Measurements from ENCODE around the gene SRC.

Gene SRC

GRCh38 chr20:37325206-37325605, 20.7 kb upstream of the SRC start:
- no peak overlapping the region for H3K4me3 Mint-ChIP-seq
- H3K9me3 Mint-ChIP-seq, result no peaks in the 10 kb centered on the region

GRCh38 chr20:37326666-37327065, 19.3 kb upstream of the SRC start:
- Mint-ChIP-seq H3K4me1 (ENCODE audit: low read depth) (no peaks in the 10 kb centered on the region), H3K9me3 (no peaks in the 10 kb centered on the region), H3K36me3 (ENCODE audit: low read depth) (no peaks in the 10 kb centered on the region), H3K27me3 (no peaks in the 10 kb centered on the region), H3K27ac (no peak overlapping the region), H3K4me3 (no peak overlapping the region)
- DNase-seq, result no peak

More at GRCh38 chr20:37325206-37325605, 20.7 kb upstream of the SRC start:
- no peaks in the 10 kb centered on the region for H3K4me1 Mint-ChIP-seq (ENCODE audit: low read depth)
- H3K27ac Mint-ChIP-seq, result no peak overlapping the region
- no peaks in the 10 kb centered on the region for H3K36me3 Mint-ChIP-seq (ENCODE audit: low read depth)
- DNase-seq, result no peak
- no peaks in the 10 kb centered on the region for H3K27me3 Mint-ChIP-seq

- no peak overlapping the region for H3K27ac Mint-ChIP-seq
- H3K4me1 Mint-ChIP-seq (ENCODE audit: low read depth), result no peaks in the 10 kb centered on the region
- no peak overlapping the region for H3K4me3 Mint-ChIP-seq
- DNase-seq, result no peak
- H3K36me3 Mint-ChIP-seq (ENCODE audit: low read depth), result no peaks in the 10 kb centered on the region
- no peaks in the 10 kb centered on the region for H3K9me3 Mint-ChIP-seq
- H3K27me3 Mint-ChIP-seq, result no peaks in the 10 kb centered on the region
These were observed 18.2 kb upstream of the SRC start for GRCh38 chr20:37327748-37328147.

GRCh38 chr20:37328149-37328945, 17.6 kb upstream of the SRC start:
- H3K36me3 Mint-ChIP-seq (ENCODE audit: low read depth), result no peaks in the 10 kb centered on the region
- no peaks in the 10 kb centered on the region for H3K27me3 Mint-ChIP-seq
- no peak overlapping the region for H3K4me3 Mint-ChIP-seq
- no peak for DNase-seq
- H3K4me1 Mint-ChIP-seq (ENCODE audit: low read depth), result no peaks in the 10 kb centered on the region
- no peaks in the 10 kb centered on the region for H3K9me3 Mint-ChIP-seq
- no peak overlapping the region for H3K27ac Mint-ChIP-seq

GRCh38 chr20:37329481-37330165, 16.3 kb upstream of the SRC start:
- Mint-ChIP-seq H3K36me3 (ENCODE audit: low read depth) (no peaks in the 10 kb centered on the region), H3K9me3 (no peaks in the 10 kb centered on the region), H3K4me3 (no peak overlapping the region), H3K27me3 (no peaks in the 10 kb centered on the region), H3K4me1 (ENCODE audit: low read depth) (no peaks in the 10 kb centered on the region), H3K27ac (no peak overlapping the region)
- no peak for DNase-seq

GRCh38 chr20:37330316-37330715, 15.6 kb upstream of the SRC start:
- no peak overlapping the region for H3K4me3 Mint-ChIP-seq
- no peaks in the 10 kb centered on the region for H3K27me3 Mint-ChIP-seq
- H3K27ac Mint-ChIP-seq, result no peak overlapping the region
- no peaks in the 10 kb centered on the region for H3K9me3 Mint-ChIP-seq
- H3K36me3 Mint-ChIP-seq (ENCODE audit: low read depth), result no peaks in the 10 kb centered on the region
- DNase-seq, result no peak
- H3K4me1 Mint-ChIP-seq (ENCODE audit: low read depth), result no peaks in the 10 kb centered on the region

- H3K27ac Mint-ChIP-seq, result no peak overlapping the region
- no peak for DNase-seq
- H3K36me3 Mint-ChIP-seq (ENCODE audit: low read depth), result no peaks in the 10 kb centered on the region
- peaks cover 8% of the 10 kb centered on the region for H3K4me1 Mint-ChIP-seq (ENCODE audit: low read depth)
- no peak overlapping the region for H3K4me3 Mint-ChIP-seq
- no peaks in the 10 kb centered on the region for H3K27me3 Mint-ChIP-seq
- H3K9me3 Mint-ChIP-seq, result no peaks in the 10 kb centered on the region
These were observed 14.7 kb upstream of the SRC start for GRCh38 chr20:37331060-37331857.

GRCh38 chr20:37333130-37333847, 12.7 kb upstream of the SRC start:
- Mint-ChIP-seq H3K27me3 (no peaks in the 10 kb centered on the region), H3K4me1 (ENCODE audit: low read depth) (peaks cover 20% of the 10 kb centered on the region), H3K36me3 (ENCODE audit: low read depth) (no peaks in the 10 kb centered on the region), H3K9me3 (no peaks in the 10 kb centered on the region), H3K4me3 (no peak overlapping the region), H3K27ac (no peak overlapping the region)
- DNase-seq, result no peak

- peaks cover 20% of the 10 kb centered on the region for H3K4me1 Mint-ChIP-seq (ENCODE audit: low read depth)
- no peak overlapping the region for H3K27ac Mint-ChIP-seq
- no peak overlapping the region for H3K4me3 Mint-ChIP-seq
- no peaks in the 10 kb centered on the region for H3K9me3 Mint-ChIP-seq
- no peaks in the 10 kb centered on the region for H3K27me3 Mint-ChIP-seq
- H3K36me3 Mint-ChIP-seq (ENCODE audit: low read depth), result no peaks in the 10 kb centered on the region
- DNase-seq, result no peak
These were observed 12.1 kb upstream of the SRC start for GRCh38 chr20:37333848-37334318.

GRCh38 chr20:37334450-37334849, 11.5 kb upstream of the SRC start:
- Mint-ChIP-seq H3K9me3 (no peaks in the 10 kb centered on the region), H3K4me3 (no peak overlapping the region), H3K36me3 (ENCODE audit: low read depth) (no peaks in the 10 kb centered on the region), H3K27me3 (no peaks in the 10 kb centered on the region), H3K4me1 (ENCODE audit: low read depth) (peaks cover 20% of the 10 kb centered on the region), H3K27ac (no peak overlapping the region)
- no peak for DNase-seq

- DNase-seq, result no peak
- Mint-ChIP-seq H3K27ac (peak overlapping the region; percentile 76), H3K4me1 (ENCODE audit: low read depth) (peaks cover 20% of the 10 kb centered on the region), H3K27me3 (no peaks in the 10 kb centered on the region), H3K9me3 (no peaks in the 10 kb centered on the region), H3K4me3 (no peak overlapping the region), H3K36me3 (ENCODE audit: low read depth) (no peaks in the 10 kb centered on the region)
These were observed 10.1 kb upstream of the SRC start for GRCh38 chr20:37335642-37336368.

- Mint-ChIP-seq H3K9me3 (no peaks in the 10 kb centered on the region), H3K4me3 (no peak overlapping the region), H3K27me3 (no peaks in the 10 kb centered on the region), H3K4me1 (ENCODE audit: low read depth) (peaks cover 20% of the 10 kb centered on the region), H3K36me3 (ENCODE audit: low read depth) (no peaks in the 10 kb centered on the region), H3K27ac (peak overlapping the region; percentile 76)
- DNase-seq, result peak; percentile 58
These were observed 9.4 kb upstream of the SRC start for GRCh38 chr20:37336369-37337207.
